Brain microvascular endothelial cell (primary cell): ENCODE measurements around the gene ARPP21.
A peak's percentile ranks its signal among the peaks of the same experiment; 100 is the strongest.

Source experiments
- DNase-seq: peaks from one replicate; pipeline ENCODE4 v3.0.0-alpha.2; 2020
- H3K27ac ChIP-seq: fragments of 250-450 bp; sonication (Bioruptor Pico); 2 replicates; pipeline ENCODE4 v1.5.1; 2020; ENCODE audit warnings: mild to moderate bottlenecking, moderate library complexity
- H3K27me3 ChIP-seq: fragments of 250-450 bp; sonication (Bioruptor Pico); replicated peaks from 2 replicates; pipeline ENCODE4 v1.5.1; 2020; ENCODE audit warnings: mild to moderate bottlenecking
- H3K36me3 ChIP-seq: fragments of 250-450 bp; sonication (Bioruptor Pico); replicated peaks from 2 replicates; pipeline ENCODE4 v1.5.1; 2020; ENCODE audit warnings: mild to moderate bottlenecking
- H3K4me3 ChIP-seq: 2 replicates; pipeline ENCODE4 v1.5.1; 2011; ENCODE audit warnings: low read depth, mild to moderate bottlenecking, control low read depth, low read length, moderate library complexity
- CTCF ChIP-seq: IDR thresholded peaks from 2 replicates; pipeline ENCODE4 v1.5.1; 2011; ENCODE audit warnings: low read depth, mild to moderate bottlenecking, moderate library complexity, low read length, control low read depth, inconsistent platforms; ENCODE audit errors: missing control alignments
- in situ Hi-C: cut with HindIII; loops from 2 replicates; pipeline ENCODE4 v1.10.0; 2017; ENCODE audit warnings: low sequenced_read_pairs, low pct_ligation_motif_present

The ARPP21 gene

GRCh38 chr3:35705904-35706303 lies 66.6 kb downstream of the ARPP21 start:
- H3K36me3 ChIP-seq: no peaks in the 10 kb centered on the region
- H3K27me3 ChIP-seq: no peaks in the 10 kb centered on the region
- in situ Hi-C loops: no loop called here
- H3K27ac ChIP-seq: no peak overlapping the region
- H3K4me3 ChIP-seq: no peak overlapping the region
- DNase-seq: no peak
- TF ChIP-seq CTCF: no peak

GRCh38 chr3:35707904-35708303 lies 68.6 kb downstream of the ARPP21 start:
- no peaks in the 10 kb centered on the region for H3K36me3 ChIP-seq
- H3K27me3 ChIP-seq: no peaks in the 10 kb centered on the region
- DNase-seq: peak; percentile 65
- H3K4me3 ChIP-seq: no peak overlapping the region
- H3K27ac ChIP-seq: no peak overlapping the region
- in situ Hi-C loops: no loop called here
- no peak for TF ChIP-seq CTCF

GRCh38 chr3:35708394-35709271 lies 69.3 kb downstream of the ARPP21 start:
- TF ChIP-seq CTCF: no peak
- H3K27me3 ChIP-seq: no peaks in the 10 kb centered on the region
- no peaks in the 10 kb centered on the region for H3K36me3 ChIP-seq
- H3K27ac ChIP-seq: no peak overlapping the region
- no peak for DNase-seq
- in situ Hi-C loops: no loop called here
- H3K4me3 ChIP-seq: no peak overlapping the region

GRCh38 chr3:35709691-35710090 lies 70.4 kb downstream of the ARPP21 start:
- Histone ChIP-seq H3K27me3 (no peaks in the 10 kb centered on the region), H3K27ac (no peak overlapping the region), H3K4me3 (no peak overlapping the region), H3K36me3 (no peaks in the 10 kb centered on the region)
- no peak for DNase-seq
- in situ Hi-C loops: no loop called here
- no peak for TF ChIP-seq CTCF

GRCh38 chr3:35710554-35710953 lies 71.2 kb downstream of the ARPP21 start:
- no peaks in the 10 kb centered on the region for H3K36me3 ChIP-seq
- no peaks in the 10 kb centered on the region for H3K27me3 ChIP-seq
- in situ Hi-C loops: no loop called here
- no peak overlapping the region for H3K27ac ChIP-seq
- TF ChIP-seq CTCF: no peak
- H3K4me3 ChIP-seq: no peak overlapping the region
- no peak for DNase-seq

GRCh38 chr3:35718921-35719320 lies 79.6 kb downstream of the ARPP21 start:
- Histone ChIP-seq H3K27me3 (no peaks in the 10 kb centered on the region), H3K27ac (no peak overlapping the region), H3K36me3 (no peaks in the 10 kb centered on the region), H3K4me3 (no peak overlapping the region)
- in situ Hi-C loops: no loop called here
- no peak for DNase-seq
- no peak for TF ChIP-seq CTCF
